ENCODE measurements around the gene MTHFD2L.

MTHFD2L gene

DNA sequence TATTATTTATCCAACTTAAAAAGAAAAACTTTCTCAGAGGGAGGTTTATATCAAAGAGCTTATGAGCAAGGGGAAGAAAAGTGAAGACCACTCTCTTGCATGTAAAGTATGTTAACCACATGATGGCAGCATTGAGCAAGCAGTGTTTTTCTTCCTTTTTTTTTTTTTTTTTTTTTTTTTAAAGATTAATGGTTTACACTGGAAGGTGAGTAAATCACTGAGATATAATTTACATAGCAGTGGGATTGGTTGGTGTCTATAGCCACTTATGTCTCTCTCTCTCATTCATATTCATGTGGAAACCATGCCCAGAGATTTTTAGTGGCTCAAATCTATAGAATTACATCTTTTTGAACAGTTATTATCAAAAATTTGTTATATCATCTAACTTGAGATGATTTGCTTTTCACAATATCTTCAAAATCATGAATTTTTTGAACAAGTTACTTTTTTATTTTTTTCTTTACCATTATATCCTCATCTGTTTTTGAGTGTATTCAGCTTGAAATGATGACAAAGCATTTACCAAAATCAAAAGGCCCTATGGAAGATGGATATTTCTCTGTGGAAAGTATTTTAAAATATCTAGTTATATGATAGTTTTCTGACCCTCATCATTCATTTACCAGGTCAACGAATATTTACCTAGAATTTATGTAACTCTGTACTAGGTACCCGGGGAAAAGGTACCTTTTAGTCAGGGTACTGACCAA, 31.6 kb downstream of the MTHFD2L start:
- no peak overlapping the region for H3K4me3 ChIP-seq (ENCODE audit: low read length)
- TF ChIP-seq CTCF (IDR thresholded peaks at IDR 0.05; ENCODE audit: low read length) = peak; percentile 67
- TF ChIP-seq EZH2 (optimal IDR thresholded peaks at IDR 0.05; ENCODE audit: low read depth, low read length) = no peak
- H3K79me2 ChIP-seq (ENCODE audit: low read length) = no peaks in the 10 kb centered on the region
- H3K4me1 ChIP-seq (ENCODE audit: low read length) = peaks cover 13% of the 10 kb centered on the region
- H3K9me2 ChIP-seq (replicated peaks; ENCODE audit: insufficient read depth, low read length) = no peaks in the 10 kb centered on the region
- H2AFZ ChIP-seq (ENCODE audit: low read length) = no peak overlapping the region
- H3F3A ChIP-seq (ENCODE audit: insufficient read depth, low read length) = peaks cover 13% of the 10 kb centered on the region; the same call in 1 of the 2 replicates
- H3K27me3 ChIP-seq (replicated peaks; ENCODE audit: insufficient read depth, low read length) = no peaks in the 10 kb centered on the region
- H3K9me3 ChIP-seq (replicated peaks; ENCODE audit: insufficient read depth, low read length) = no peaks in the 10 kb centered on the region
- H3K4me2 ChIP-seq (ENCODE audit: low read depth, low read length) = no peak overlapping the region
- no peak overlapping the region for H3K9ac ChIP-seq (ENCODE audit: low read length)
- no peaks in the 10 kb centered on the region for H4K20me1 ChIP-seq (ENCODE audit: insufficient read depth, low read length)
- H3K27ac ChIP-seq (ENCODE audit: low read length) = no peak overlapping the region
- no peaks in the 10 kb centered on the region for H3K36me3 ChIP-seq (replicated peaks; ENCODE audit: insufficient read depth, low read length)
- peak; percentile 58 for DNase-seq

DNA sequence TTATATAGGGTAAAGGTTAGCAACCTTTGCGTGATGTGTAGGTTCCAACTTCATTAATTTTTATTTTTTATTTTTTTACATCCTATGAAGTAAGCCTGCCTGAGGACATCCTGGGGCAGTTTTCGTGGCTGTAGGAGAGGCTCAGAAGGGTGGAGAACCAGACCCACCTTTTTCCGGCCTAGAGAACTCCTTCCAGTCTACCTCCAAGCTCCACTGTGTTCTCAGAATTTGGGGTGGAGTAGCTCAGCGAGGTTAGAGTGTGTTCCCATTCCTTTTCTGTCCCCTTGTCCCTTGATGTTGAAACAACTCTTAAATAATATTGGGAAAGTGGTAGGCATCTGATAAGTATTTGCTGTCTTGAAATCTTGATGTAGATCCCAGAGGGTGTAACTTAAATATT, 32.4 kb downstream of the MTHFD2L start:
- no peaks in the 10 kb centered on the region for H4K20me1 ChIP-seq (ENCODE audit: insufficient read depth, low read length)
- H3K36me3 ChIP-seq (replicated peaks; ENCODE audit: insufficient read depth, low read length) = no peaks in the 10 kb centered on the region
- no peak overlapping the region for H2AFZ ChIP-seq (ENCODE audit: low read length)
- H3K27ac ChIP-seq (ENCODE audit: low read length) = peak overlapping the region; percentile 17; the same call in 1 of the 2 replicates
- no peak overlapping the region for H3K4me3 ChIP-seq (ENCODE audit: low read length)
- H3K27me3 ChIP-seq (replicated peaks; ENCODE audit: insufficient read depth, low read length) = no peaks in the 10 kb centered on the region
- peaks cover 13% of the 10 kb centered on the region for H3K4me1 ChIP-seq (ENCODE audit: low read length)
- TF ChIP-seq EZH2 (optimal IDR thresholded peaks at IDR 0.05; ENCODE audit: low read depth, low read length) = no peak
- DNase-seq = no peak
- H3K9ac ChIP-seq (ENCODE audit: low read length) = no peak overlapping the region
- no peaks in the 10 kb centered on the region for H3K9me2 ChIP-seq (replicated peaks; ENCODE audit: insufficient read depth, low read length)
- peaks cover 13% of the 10 kb centered on the region; the same call in 1 of the 2 replicates for H3F3A ChIP-seq (ENCODE audit: insufficient read depth, low read length)
- no peak overlapping the region for H3K4me2 ChIP-seq (ENCODE audit: low read depth, low read length)
- no peaks in the 10 kb centered on the region for H3K9me3 ChIP-seq (replicated peaks; ENCODE audit: insufficient read depth, low read length)
- H3K79me2 ChIP-seq (ENCODE audit: low read length) = no peaks in the 10 kb centered on the region

DNA sequence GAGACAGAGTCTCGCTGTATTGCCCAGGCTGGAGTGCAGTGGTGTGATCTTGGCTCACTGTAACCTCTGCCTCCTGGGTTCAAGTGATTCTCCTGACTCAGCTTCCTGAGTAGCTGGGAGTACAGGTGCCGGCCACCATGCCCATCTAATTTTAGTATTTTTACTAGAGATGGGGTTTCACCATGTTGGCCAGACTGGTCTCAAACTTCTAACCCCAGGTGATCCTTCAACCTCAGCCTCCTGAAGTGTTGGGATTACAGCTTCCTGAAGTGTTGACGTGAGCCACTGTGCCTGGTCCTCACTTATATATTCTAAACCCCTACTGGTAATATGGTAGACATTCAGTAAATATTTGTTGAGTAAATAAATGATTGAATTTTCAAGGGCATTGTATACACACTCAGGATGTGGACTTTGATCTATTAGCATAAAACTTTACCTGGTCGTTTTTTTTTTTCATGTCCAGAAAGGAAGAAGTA, 33.0 kb downstream of the MTHFD2L start:
- H2AFZ ChIP-seq (ENCODE audit: low read length) = no peak overlapping the region
- H3K4me2 ChIP-seq (ENCODE audit: low read depth, low read length) = no peak overlapping the region
- H3K36me3 ChIP-seq (replicated peaks; ENCODE audit: insufficient read depth, low read length) = no peaks in the 10 kb centered on the region
- no peaks in the 10 kb centered on the region for H3K79me2 ChIP-seq (ENCODE audit: low read length)
- no peaks in the 10 kb centered on the region for H3K27me3 ChIP-seq (replicated peaks; ENCODE audit: insufficient read depth, low read length)
- H3K9ac ChIP-seq (ENCODE audit: low read length) = no peak overlapping the region
- TF ChIP-seq CTCF (IDR thresholded peaks at IDR 0.05; ENCODE audit: low read length) (no peak), EZH2 (optimal IDR thresholded peaks at IDR 0.05; ENCODE audit: low read depth, low read length) (no peak), EZH2phosphoT487 (IDR thresholded peaks at IDR 0.05; ENCODE audit: low read length) (no peak)
- H3K4me1 ChIP-seq (ENCODE audit: low read length) = peaks cover 13% of the 10 kb centered on the region
- peak; percentile 59 for DNase-seq
- H3K27ac ChIP-seq (ENCODE audit: low read length) = peak overlapping the region; percentile 17; the same call in 1 of the 2 replicates
- H3K9me3 ChIP-seq (replicated peaks; ENCODE audit: insufficient read depth, low read length) = no peaks in the 10 kb centered on the region
- H3F3A ChIP-seq (ENCODE audit: insufficient read depth, low read length) = peaks cover 13% of the 10 kb centered on the region; the same call in 1 of the 2 replicates
- H4K20me1 ChIP-seq (ENCODE audit: insufficient read depth, low read length) = no peaks in the 10 kb centered on the region
- no peaks in the 10 kb centered on the region for H3K9me2 ChIP-seq (replicated peaks; ENCODE audit: insufficient read depth, low read length)
- H3K4me3 ChIP-seq (ENCODE audit: low read length) = no peak overlapping the region

GRCh38 chr4:74197080-74197479, 39.2 kb downstream of the MTHFD2L start:
- Histone ChIP-seq H3K79me2 (ENCODE audit: low read length) (no peaks in the 10 kb centered on the region), H3K27ac (ENCODE audit: low read length) (no peak overlapping the region), H2AFZ (ENCODE audit: low read length) (no peak overlapping the region), H3K9me2 (replicated peaks; ENCODE audit: insufficient read depth, low read length) (no peaks in the 10 kb centered on the region), H4K20me1 (ENCODE audit: insufficient read depth, low read length) (no peaks in the 10 kb centered on the region), H3K36me3 (replicated peaks; ENCODE audit: insufficient read depth, low read length) (no peaks in the 10 kb centered on the region), H3F3A (ENCODE audit: insufficient read depth, low read length) (no peaks in the 10 kb centered on the region), H3K9ac (ENCODE audit: low read length) (no peak overlapping the region), H3K27me3 (replicated peaks; ENCODE audit: insufficient read depth, low read length) (no peaks in the 10 kb centered on the region), H3K4me1 (ENCODE audit: low read length) (peaks cover 13% of the 10 kb centered on the region), H3K9me3 (replicated peaks; ENCODE audit: insufficient read depth, low read length) (no peaks in the 10 kb centered on the region), H3K4me3 (ENCODE audit: low read length) (no peak overlapping the region), H3K4me2 (ENCODE audit: low read depth, low read length) (0 out of 2 replicates have a peak overlapping the region, but pooled peaks have one; percentile 3)
- no peak for DNase-seq
- TF ChIP-seq EZH2 (optimal IDR thresholded peaks at IDR 0.05; ENCODE audit: low read depth, low read length) (no peak), CTCF (IDR thresholded peaks at IDR 0.05; ENCODE audit: low read length) (no peak), EZH2phosphoT487 (IDR thresholded peaks at IDR 0.05; ENCODE audit: low read length) (no peak)

Data from MM.1S (cell line).